GM12891 (cell line): ENCODE measurements around the gene EML1.

Source experiments
- DNase-seq: peaks from one replicate; pipeline ENCODE4 v3.0.0; 2011; ENCODE audit warnings: low spot score; ENCODE audit not compliant: insufficient read length
- FAIRE-seq: peaks from 2 replicates; lab custom pipeline; 2011; peaks lifted over from hg19 to GRCh38; lab: Jason Lieb, UNC
- PAX5 ChIP-seq: IDR thresholded peaks from 2 replicates; pipeline ENCODE4 v1.6.1; 2011; ENCODE audit warnings: low read length, moderate library complexity, mild to moderate bottlenecking; ENCODE audit not compliant: insufficient read depth, severe bottlenecking
- POLR2A ChIP-seq: IDR thresholded peaks from 2 replicates; pipeline ENCODE4 v1.6.1; 2011; ENCODE audit warnings: low read depth, low read length, control low read depth
- POLR2AphosphoS5 ChIP-seq: IDR thresholded peaks from 2 replicates; pipeline ENCODE4 v1.6.1; 2011; ENCODE audit warnings: low read depth, low read length, control low read depth
- POU2F2 ChIP-seq: IDR thresholded peaks from 2 replicates; pipeline ENCODE4 v1.6.1; 2011; ENCODE audit warnings: low read depth, mild to moderate bottlenecking, control low read depth, low read length, moderate library complexity
- SPI1 ChIP-seq: IDR thresholded peaks from 2 replicates; pipeline ENCODE4 v1.6.1; 2011; ENCODE audit warnings: low read depth, low read length, control low read depth
- TAF1 ChIP-seq: IDR thresholded peaks from 2 replicates; pipeline ENCODE4 v1.6.1; 2011; ENCODE audit warnings: low read depth, low read length, control low read depth

EML1 gene

DNA sequence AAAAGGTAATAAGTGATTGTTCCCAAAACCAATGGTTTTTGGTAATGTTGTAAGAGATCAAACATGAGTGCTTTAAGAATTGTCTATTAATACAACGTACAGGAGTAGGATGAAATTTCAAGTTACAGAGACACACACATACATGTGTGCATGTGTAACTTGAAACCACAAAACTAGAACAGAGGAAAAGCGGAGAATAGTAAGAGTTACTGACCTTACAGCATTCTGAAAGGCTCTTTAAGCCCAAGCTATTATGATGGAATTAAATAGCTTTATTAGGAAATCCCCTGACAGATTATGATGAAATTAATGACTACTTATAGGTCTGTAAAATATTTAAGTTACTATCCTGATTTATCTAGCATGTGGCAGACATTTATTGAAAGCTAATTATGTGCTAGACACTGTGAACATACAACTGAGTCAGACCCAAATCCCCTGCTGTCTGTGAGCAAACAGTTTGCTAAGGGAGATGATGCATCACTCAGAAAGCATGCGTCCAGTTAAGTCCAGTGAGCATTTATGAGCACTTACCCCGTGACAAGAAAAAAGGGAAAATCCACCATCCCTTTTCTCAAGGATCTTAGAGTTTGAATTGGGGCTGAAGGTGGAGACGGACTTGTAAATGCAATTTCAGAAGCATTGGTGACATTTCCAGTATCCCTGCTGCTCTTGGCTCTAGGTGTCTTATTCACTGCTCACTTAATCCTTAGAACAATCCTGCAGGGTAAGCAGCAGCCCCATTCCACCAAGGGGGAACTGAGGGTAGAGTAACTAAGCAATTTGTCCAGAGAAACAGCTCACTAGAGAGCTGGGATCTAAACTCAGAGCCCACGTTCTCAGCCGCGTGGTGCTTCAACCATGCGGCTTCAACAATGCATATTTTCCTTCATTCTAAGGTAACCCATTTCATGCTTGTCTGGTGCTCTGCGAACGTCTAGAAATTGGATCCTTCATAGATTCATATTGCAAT is 117.4 kb downstream of the EML1 start:
- no peak for DNase-seq
- TF ChIP-seq TAF1 (no peak), POLR2A (no peak), PAX5 (no peak)
- no peak for FAIRE-seq

DNA sequence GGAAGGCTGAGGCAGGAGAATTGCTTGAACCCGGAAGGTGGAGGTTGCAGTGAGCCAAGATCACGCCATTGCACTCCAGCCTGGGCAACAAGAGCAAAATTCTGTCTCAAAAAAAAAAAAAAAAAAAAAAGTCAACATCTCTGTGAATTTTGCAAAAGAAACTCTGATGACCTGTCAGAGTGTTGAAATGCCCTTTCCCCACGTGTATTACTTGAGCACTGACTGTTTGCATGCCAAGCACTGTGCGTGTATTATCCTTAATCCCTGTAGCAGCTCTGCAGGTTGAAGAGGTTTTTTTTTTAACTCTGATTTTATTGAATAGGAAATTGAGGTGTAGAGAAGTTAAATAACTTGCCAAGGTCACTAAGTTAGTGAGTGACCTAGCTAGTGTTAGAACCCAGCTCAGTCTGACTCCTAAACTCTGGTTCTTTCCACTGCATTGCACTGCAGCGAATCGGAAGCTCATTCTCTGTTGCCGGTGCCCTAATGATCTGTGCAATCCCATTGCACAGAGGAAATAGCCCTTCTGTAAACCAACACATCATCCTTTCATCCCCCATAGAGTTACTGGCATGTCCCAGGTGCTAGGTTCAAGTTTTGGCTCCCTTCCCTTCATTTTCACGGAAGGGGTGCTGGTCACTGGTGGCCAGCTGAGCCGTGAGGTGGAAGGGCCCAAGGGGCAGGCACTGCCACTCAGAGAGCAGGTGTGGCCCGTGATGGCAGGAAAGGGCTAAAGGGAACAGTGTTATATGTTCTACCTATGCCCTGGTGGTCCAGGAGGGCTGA is 122.3 kb downstream of the EML1 start:
- TF ChIP-seq POLR2A (no peak), POU2F2 (no peak), PAX5 (no peak), SPI1 (no peak), TAF1 (no peak), POLR2AphosphoS5 (no peak)
- FAIRE-seq, result no peak
- DNase-seq, result no peak

DNA sequence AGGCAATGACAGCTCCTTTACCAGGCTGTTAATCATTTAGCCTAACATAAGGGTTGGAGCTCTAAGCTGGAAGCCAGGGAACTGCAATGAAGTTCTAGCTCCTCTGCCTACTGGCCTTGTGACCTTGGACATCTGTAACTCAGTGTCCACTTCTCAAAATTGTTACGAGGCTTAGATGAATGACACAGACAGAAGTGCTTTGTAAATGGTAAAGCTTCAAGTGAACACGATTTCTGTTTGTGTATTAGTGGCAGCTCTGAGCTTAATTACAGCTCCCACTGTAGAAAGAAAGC is 122.8 kb downstream of the EML1 start:
- TF ChIP-seq POLR2A (no peak), POLR2AphosphoS5 (no peak), TAF1 (no peak), SPI1 (no peak), PAX5 (no peak), POU2F2 (no peak)
- no peak for DNase-seq
- FAIRE-seq, result no peak

DNA sequence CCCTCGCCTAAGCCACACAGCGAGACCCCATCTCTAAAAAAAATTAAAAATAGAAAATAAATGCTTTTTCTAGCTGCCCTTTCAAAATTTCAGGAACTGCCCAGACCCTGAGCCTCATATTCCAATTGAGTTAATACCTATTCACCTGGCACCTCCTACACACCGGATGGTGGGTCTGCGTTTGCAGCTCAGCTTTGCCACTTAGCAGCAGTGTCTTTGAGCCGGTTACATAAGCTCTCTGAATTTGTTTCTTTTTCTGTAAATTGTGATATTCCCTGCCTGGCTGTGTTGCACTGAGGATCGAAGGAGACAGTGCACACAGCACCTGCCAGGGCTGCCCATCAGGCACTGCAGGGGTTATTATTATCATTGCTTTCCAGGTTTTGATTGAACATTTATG is 125.6 kb downstream of the EML1 start:
- no peak for FAIRE-seq
- TF ChIP-seq SPI1, result no peak
- TF ChIP-seq POU2F2, result no peak
- no peak for TF ChIP-seq POLR2A
- TF ChIP-seq TAF1, result no peak
- TF ChIP-seq POLR2AphosphoS5, result no peak
- no peak for TF ChIP-seq PAX5
- no peak for DNase-seq

DNA sequence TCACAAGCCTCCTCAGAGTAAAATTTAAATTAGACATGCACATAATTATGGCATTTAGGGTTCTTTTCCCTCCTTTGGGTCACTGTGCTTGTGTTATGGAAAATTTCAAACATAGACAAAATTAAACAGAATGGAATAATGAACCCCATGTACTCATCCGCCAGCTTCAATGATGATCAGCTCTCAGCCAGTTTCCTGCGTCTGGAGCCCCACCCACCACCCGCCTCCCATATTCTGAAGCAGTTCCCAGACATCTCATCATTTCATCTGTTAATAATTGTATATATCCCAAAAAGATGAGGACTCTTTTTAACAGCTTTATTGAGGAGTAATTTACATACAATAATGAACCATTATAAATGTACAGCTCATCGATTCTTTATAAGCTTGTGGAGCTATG is 128.2 kb downstream of the EML1 start:
- FAIRE-seq (no peak), DNase-seq (no peak)
- no peak for TF ChIP-seq PAX5
- no peak for TF ChIP-seq POU2F2
- TF ChIP-seq TAF1, result no peak
- TF ChIP-seq POLR2AphosphoS5, result no peak
- no peak for TF ChIP-seq POLR2A
- no peak for TF ChIP-seq SPI1

DNA sequence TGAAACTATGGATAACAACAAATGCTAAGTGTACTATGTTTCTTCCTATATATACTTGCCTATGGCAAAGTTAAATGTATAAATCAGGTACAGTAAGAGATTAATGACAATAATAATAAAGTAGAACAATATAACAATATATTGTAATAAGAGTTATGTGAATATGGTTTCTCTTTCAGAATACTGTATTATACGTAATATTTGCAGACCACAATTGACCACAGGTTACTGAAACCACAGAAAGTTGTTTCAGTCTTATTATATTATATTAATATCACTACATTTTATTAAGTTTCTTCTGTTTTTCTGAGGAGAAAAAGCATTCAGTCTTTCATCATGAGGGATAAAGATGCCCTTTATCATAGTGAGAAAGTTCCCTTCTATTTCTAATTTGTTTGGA is 131.2 kb downstream of the EML1 start:
- TF ChIP-seq POLR2AphosphoS5, result no peak
- no peak for TF ChIP-seq PAX5
- no peak for TF ChIP-seq TAF1
- TF ChIP-seq POLR2A, result no peak
- TF ChIP-seq POU2F2, result no peak
- TF ChIP-seq SPI1, result no peak
- no peak for DNase-seq
- no peak for FAIRE-seq

DNA sequence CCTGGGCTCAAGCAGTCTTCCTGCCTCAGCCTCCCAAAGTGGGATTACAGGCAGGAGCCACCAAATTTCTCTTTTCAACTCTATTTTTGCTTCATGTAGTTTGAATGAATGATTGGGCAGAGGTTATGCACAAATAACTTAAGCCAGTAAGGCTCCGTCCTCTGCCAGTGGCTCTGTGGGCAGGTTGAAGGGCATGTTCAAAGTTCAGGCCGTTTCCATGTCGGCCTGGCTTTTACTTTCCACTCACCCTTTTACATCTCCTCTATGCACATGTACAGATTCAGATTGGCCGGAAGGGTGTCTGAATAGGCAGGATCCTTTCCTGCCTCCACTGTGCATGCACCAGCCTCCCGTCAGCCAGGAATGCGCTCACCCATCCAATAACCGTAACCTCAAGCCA is 132.3 kb downstream of the EML1 start:
- no peak for FAIRE-seq

DNA sequence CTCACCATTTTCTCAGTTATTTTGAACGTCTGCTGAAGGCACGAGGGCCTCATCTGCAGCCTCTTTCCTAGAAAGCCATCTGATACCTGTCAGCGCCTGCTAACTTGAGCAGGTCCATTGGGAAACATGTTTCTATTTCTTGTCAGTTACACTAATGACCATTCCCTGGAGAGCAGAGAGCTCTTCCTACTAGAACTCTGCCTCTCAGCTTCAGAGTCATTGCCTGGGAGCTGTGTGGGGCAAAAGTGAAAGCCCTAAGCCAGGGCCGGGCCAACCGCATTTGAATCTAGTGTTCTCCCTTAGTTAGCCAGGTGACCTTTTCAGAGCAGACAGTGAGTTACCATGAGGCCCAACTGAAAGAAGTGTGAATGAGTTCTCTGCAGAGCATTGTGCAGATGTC is 135.8 kb downstream of the EML1 start:
- TF ChIP-seq SPI1 (no peak), POLR2AphosphoS5 (no peak), POU2F2 (no peak), POLR2A (no peak), TAF1 (no peak), PAX5 (no peak)
- DNase-seq (no peak), FAIRE-seq (no peak)

More for the DNA sequence above, 132.3 kb downstream of the EML1 start:
- no peak for DNase-seq
- no peak for TF ChIP-seq POLR2AphosphoS5
- no peak for TF ChIP-seq TAF1
- no peak for TF ChIP-seq POU2F2
- no peak for TF ChIP-seq PAX5
- no peak for TF ChIP-seq POLR2A
- TF ChIP-seq SPI1, result no peak

DNA sequence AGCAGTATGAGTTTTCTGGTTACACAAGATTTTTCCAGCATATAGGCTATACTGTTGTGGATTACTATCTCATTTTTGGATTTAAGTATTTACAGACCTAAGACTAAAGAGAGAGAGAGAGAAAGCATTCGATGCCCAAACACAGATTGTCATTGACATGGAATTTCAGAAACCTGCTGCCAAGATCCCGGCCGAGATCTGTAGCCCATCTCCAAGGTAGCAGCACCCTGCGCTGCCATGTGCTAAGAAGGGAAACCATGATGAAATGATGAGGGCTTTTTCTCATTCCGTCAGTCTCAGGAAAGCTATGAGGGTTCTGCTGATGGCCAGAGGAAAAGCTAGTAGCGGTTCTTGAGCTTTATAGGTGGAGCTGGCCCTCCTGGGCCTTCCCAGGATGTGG is 136.4 kb downstream of the EML1 start:
- DNase-seq (no peak), FAIRE-seq (no peak)

More for the DNA sequence above, 136.4 kb downstream of the EML1 start:
- TF ChIP-seq POLR2AphosphoS5, result no peak
- no peak for TF ChIP-seq POU2F2
- TF ChIP-seq PAX5, result no peak
- no peak for TF ChIP-seq TAF1
- TF ChIP-seq POLR2A, result no peak
- no peak for TF ChIP-seq SPI1
